ENCODE data around the gene ZNF580.

- TF ChIP-seq POLR2A (IDR thresholded peaks at IDR 0.05; ENCODE audit: low read length) (no peak), GATA1 (IDR thresholded peaks at IDR 0.05; ENCODE audit: low read depth, low read length) (no peak)
These were observed 37.1 kb upstream of the ZNF580 start for GRCh38 chr19:55603581-55604292.
